WI38 (cell line): ENCODE data around the gene ZBTB7C.

Source experiments
- H3K4me3 ChIP-seq: 2 replicates; pipeline ENCODE4 v1.5.1; 2011; ENCODE audit warnings: low read depth, mild to moderate bottlenecking, control low read depth, low read length
- CTCF ChIP-seq: IDR thresholded peaks from 2 replicates; pipeline ENCODE4 v1.5.1; 2012; ENCODE audit warnings: low read depth, mild to moderate bottlenecking, control low read depth, low read length

The ZBTB7C gene

GRCh38 chr18:48090021-48090420 is 319.2 kb downstream of the ZBTB7C start:
- H3K4me3 ChIP-seq, result no peak overlapping the region
- no peak for TF ChIP-seq CTCF

- TF ChIP-seq CTCF, result no peak
- no peak overlapping the region for H3K4me3 ChIP-seq
Observed at GRCh38 chr18:48085781-48086487, 323.2 kb downstream of the ZBTB7C start.

DNA sequence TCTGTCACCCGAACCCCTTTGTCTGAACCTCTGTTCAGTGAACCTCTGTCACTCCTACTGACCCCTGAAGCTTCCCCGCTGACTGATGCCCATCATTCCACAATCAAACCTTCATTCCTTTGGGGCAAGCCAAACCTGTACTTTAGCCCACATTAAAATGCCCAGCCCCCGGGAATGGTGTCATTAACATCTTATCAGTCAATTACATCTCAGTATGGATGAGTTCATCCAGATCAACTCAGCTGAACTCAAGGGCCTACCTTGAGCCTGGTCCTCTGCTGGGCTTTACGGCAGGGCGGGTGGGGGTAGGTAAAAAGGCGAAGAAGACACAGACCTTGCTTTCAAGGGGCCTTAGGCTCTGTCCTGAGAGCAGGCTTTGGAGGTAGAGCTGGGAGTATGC is 324.3 kb downstream of the ZBTB7C start:
- no peak overlapping the region for H3K4me3 ChIP-seq
- no peak for TF ChIP-seq CTCF

DNA sequence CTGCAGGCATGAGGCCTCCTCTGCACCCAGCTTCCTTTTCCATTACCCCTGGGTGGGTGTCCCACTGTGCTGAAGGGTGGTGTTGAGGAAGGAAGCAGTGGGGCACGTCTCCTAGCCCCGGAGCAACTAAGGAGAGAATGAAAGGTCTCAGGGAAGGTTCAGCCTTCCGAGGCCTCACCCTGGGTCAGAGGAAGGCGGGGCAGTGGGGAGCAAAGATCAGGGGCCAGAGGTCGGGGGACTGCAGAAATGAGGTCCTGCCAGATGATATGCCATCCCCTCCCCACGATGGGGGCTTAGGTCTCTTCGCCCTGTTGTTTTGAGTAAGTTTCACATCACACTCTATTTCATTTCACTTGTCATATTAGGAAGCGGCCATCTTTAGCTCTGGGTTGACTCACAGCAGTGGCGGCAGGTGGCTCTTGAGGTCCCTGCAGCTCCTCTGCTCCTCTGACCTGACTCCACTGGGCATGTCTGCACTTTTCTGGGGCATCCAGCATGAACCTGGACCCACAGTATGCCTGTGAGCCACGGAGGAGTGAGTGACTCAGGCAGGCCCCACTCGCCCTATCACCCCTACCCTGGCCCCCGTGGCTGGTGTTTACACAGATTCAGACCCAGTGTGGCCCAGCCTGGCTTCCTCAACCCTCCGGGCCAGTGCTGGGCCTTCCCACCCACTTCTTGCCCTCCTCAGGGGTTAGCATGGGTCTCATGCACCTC is 325.0 kb downstream of the ZBTB7C start:
- H3K4me3 ChIP-seq, result no peak overlapping the region
- no peak for TF ChIP-seq CTCF

GRCh38 chr18:48080546-48080945 is 328.6 kb downstream of the ZBTB7C start:
- TF ChIP-seq CTCF, result no peak
- H3K4me3 ChIP-seq, result no peak overlapping the region

DNA sequence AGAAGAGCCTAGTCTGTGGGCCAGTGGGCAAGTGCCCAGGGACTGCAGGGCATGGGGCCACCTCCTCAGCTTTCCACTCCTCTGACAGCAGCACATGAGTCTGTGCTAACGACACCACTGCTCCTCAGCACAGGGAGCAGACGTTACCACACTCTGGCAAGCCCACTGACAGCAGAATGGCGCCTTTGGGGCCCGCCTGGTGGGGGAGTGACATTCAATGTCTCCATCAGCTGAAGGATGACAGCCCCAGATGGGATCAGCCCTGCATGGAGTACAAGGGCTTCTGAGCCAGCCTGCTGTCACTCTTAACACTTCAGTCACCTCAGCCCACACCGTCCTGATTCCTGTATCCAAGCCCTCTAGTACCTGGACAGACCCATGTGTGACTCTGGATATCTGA is 329.3 kb downstream of the ZBTB7C start:
- no peak overlapping the region for H3K4me3 ChIP-seq

More for the DNA sequence above, 329.3 kb downstream of the ZBTB7C start:
- no peak for TF ChIP-seq CTCF
